Sigmoid colon (tissue), 4 donors: ENCODE measurements around the gene SDR39U1.

Experiments
- POLR2AphosphoS5 ChIP-seq, 4 donors: sonication (generic); formaldehyde crosslinking; IDR thresholded peaks; one replicate each; pipeline ENCODE4 v1.6.1; 2017; ENCODE audit warnings: antibody characterized with exemption in 4 of 4
- TF ChIP-seq, protein P1 (sequence below), 4 experiments: fragments of 450-650 bp in 3 of 4; fragments of 200-600 bp in 1 of 4; IDR thresholded peaks; one replicate each; pipeline ENCODE4 v1.5.1; 2016 to 2019; ENCODE audit warnings: antibody characterized with exemption in 4 of 4, mild to moderate bottlenecking in 3 of 4, moderate library complexity in 2 of 4

DNA sequence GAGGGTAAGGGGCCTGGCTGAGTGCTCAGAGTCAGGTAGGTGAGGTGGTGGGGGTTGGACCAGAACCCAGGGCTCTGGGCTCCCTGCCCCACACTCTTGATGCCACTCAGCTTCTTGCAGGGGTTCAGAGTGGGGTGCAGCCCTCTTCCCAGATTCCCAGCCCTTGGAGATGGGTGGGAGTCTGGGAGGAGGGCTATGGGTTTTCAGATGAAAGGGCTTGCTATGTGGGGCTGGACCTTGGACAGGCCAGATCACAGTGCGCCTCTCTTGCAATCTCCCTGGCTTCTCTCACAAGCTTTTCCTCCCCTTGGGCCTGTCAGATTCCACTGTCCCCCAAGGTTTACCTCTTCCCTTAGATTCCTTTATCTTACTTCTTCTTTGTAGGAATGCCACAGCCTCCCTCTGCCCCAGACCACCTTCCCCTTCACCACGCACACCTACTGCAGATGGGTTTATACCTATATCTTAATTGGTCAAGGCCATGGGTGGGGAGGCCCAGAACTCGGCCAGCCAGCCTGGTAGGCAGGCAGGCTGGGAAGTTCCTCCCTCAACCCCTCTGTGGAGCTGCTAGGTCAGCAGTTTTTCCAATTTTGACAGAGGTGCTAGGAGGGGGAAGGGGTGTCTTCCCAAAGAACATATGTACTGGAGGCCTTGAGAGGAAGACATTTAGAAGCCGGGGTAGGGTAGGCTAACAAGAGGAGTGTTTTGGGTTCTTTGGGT is 42.4 kb downstream of the SDR39U1 start:
- TF ChIP-seq, protein P1, sequence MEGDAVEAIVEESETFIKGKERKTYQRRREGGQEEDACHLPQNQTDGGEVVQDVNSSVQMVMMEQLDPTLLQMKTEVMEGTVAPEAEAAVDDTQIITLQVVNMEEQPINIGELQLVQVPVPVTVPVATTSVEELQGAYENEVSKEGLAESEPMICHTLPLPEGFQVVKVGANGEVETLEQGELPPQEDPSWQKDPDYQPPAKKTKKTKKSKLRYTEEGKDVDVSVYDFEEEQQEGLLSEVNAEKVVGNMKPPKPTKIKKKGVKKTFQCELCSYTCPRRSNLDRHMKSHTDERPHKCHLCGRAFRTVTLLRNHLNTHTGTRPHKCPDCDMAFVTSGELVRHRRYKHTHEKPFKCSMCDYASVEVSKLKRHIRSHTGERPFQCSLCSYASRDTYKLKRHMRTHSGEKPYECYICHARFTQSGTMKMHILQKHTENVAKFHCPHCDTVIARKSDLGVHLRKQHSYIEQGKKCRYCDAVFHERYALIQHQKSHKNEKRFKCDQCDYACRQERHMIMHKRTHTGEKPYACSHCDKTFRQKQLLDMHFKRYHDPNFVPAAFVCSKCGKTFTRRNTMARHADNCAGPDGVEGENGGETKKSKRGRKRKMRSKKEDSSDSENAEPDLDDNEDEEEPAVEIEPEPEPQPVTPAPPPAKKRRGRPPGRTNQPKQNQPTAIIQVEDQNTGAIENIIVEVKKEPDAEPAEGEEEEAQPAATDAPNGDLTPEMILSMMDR (IDR thresholded peaks at IDR 0.05) = no peak
- TF ChIP-seq POLR2AphosphoS5 (IDR thresholded peaks at IDR 0.05) = no peak
